Measurements from ENCODE around the gene ENTHD1.

- TF ChIP-seq EZH2phosphoT487 (IDR thresholded peaks at IDR 0.05; ENCODE audit: low read length), result no peak
- TF ChIP-seq CTCF (IDR thresholded peaks at IDR 0.05; ENCODE audit: low read length), result no peak
Observed at GRCh38 chr22:39917197-39917643, 23.7 kb upstream of the ENTHD1 start.
